ENCODE data around the gene MMP15. TPM values are rescaled to one million over a fixed set of nuclear protein-coding genes. Genes with fewer than 3 reads are reported as not detected.
"Not testable (repeated sequence)": the region's sequence is repeated elsewhere in the genome, so short reads cannot be mapped to it uniquely, and the experiment has no call there.

The MMP15 gene
- total RNA-seq, 1 donor from 2014 or later, result 5.2 TPM

DNA sequence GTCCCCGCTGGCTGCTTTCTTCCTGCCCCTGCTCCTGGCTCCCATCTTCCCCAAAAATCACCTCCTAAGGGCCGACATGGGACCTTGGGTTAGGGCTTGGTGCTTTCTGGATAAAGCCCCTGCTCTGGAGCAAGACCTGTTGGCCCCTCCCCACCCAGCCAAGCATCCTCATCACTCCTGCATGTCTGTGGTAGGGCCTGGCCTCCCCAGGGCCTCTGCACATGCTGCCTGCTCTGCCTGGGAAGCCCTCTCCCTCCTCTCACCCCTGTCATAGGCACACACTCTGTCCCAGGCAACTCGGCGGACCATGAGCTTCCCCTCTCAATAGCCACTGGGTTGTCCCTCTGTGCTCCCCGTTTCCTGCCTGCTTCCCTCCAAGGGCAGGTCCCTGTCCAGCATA is 68.5 kb downstream of the MMP15 start:
- Mint-ChIP-seq H3K36me3 (ENCODE audit: unreplicated experiment) (no peaks in the 10 kb centered on the region), H3K27ac (ENCODE audit: unreplicated experiment) (no peak overlapping the region), H3K4me3 (ENCODE audit: unreplicated experiment) (no peak overlapping the region), H3K9me3 (ENCODE audit: unreplicated experiment) (no peaks in the 10 kb centered on the region), H3K27me3 (ENCODE audit: unreplicated experiment) (peaks cover 18% of the 10 kb centered on the region), H3K4me1 (ENCODE audit: unreplicated experiment) (peaks cover 9% of the 10 kb centered on the region)
- TF ChIP-seq, protein P1, sequence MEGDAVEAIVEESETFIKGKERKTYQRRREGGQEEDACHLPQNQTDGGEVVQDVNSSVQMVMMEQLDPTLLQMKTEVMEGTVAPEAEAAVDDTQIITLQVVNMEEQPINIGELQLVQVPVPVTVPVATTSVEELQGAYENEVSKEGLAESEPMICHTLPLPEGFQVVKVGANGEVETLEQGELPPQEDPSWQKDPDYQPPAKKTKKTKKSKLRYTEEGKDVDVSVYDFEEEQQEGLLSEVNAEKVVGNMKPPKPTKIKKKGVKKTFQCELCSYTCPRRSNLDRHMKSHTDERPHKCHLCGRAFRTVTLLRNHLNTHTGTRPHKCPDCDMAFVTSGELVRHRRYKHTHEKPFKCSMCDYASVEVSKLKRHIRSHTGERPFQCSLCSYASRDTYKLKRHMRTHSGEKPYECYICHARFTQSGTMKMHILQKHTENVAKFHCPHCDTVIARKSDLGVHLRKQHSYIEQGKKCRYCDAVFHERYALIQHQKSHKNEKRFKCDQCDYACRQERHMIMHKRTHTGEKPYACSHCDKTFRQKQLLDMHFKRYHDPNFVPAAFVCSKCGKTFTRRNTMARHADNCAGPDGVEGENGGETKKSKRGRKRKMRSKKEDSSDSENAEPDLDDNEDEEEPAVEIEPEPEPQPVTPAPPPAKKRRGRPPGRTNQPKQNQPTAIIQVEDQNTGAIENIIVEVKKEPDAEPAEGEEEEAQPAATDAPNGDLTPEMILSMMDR (IDR thresholded peaks at IDR 0.05), result no peak
- no peak for DNase-seq (ENCODE audit: extremely low spot score, unreplicated experiment)

DNA sequence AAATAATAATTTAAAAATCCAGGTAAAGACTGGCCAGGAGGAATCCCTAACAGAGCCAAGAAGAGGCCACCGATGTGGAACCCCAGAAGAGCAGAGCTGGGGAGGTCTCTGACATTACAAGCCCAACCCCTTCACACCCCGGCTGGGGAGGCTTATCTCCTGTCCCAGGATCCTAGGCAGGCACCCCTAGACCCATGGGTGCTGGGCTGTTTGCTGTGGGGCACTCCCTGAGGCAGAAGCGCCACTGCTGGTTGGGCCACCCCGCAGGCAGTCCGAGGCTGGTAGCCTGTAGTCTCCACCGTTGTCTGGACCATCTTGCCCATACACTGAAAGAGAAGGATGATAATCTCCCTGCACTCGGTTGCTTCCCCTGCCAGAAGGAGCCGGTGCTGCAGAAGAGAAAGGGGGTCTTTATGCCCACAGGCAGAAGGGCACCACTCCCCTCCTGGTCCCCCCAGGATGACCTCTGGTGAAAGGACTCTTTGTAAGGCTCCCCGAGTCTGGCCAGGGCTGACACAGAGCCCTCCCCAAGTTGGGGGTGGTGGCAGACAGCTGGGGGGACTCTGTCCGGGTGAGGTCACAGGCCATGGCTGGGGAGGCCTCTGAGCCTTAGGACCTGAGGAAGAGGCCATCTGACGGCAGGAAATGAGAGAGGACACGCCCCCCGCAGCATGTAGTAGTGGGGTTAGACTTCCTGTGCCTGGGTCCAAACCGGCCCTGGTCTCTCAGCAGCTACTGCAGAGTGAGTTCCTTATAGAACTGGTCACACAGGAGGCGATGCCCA is 69.4 kb downstream of the MMP15 start:
- Mint-ChIP-seq H3K36me3 (ENCODE audit: unreplicated experiment) (no peaks in the 10 kb centered on the region), H3K4me3 (ENCODE audit: unreplicated experiment) (no peak overlapping the region), H3K4me1 (ENCODE audit: unreplicated experiment) (peaks cover 9% of the 10 kb centered on the region), H3K27ac (ENCODE audit: unreplicated experiment) (no peak overlapping the region), H3K9me3 (ENCODE audit: unreplicated experiment) (no peaks in the 10 kb centered on the region), H3K27me3 (ENCODE audit: unreplicated experiment) (peaks cover 18% of the 10 kb centered on the region)
- TF ChIP-seq, protein P1 (IDR thresholded peaks at IDR 0.05), result no peak
- no peak for DNase-seq (ENCODE audit: extremely low spot score, unreplicated experiment)

DNA sequence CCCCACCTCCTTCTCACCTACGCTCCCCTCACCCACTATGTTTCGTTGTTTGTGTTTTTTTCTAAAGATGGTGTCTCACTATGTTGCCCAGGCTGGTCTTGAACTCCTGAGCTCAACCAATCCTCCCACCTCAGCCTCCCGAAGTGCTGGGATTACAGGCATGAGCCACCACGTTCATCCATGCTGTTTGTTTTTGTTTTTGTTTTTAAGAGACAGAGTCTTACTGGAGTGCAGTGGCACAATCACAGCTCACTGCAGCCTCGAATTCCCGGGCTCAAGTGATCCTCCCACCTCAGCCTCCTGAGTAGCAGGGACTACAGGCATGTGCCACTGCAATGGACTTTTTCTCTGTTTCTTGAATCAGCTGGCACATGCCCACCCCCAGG is 70.0 kb downstream of the MMP15 start:
- H3K27ac Mint-ChIP-seq (ENCODE audit: unreplicated experiment); H3K36me3 Mint-ChIP-seq (ENCODE audit: unreplicated experiment); H3K4me3 Mint-ChIP-seq (ENCODE audit: unreplicated experiment); DNase-seq (ENCODE audit: extremely low spot score, unreplicated experiment); H3K4me1 Mint-ChIP-seq (ENCODE audit: unreplicated experiment); H3K9me3 Mint-ChIP-seq (ENCODE audit: unreplicated experiment): not testable (repeated sequence)
- peaks cover 18% of the 10 kb centered on the region for H3K27me3 Mint-ChIP-seq (ENCODE audit: unreplicated experiment)

DNA sequence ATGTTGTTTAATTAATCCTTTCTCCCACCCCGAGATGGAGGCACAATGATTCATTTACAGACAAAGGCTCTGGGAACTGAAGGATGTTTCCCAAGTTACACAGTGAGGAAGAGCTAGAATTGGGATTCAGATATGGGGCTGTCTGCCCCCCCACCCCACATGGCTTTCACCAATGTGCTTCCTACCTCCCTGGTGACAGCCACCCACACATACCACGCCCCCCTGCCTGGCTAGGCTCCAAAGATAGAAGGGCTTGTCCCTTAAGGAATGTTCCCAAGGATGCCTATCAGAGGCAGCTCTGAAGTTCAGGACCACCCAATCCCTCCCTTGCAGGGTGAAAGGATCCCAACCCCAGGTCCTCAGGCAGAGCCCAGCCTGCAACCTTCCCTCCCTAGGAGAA is 70.7 kb downstream of the MMP15 start:
- Mint-ChIP-seq H3K9me3 (ENCODE audit: unreplicated experiment) (no peaks in the 10 kb centered on the region), H3K4me3 (ENCODE audit: unreplicated experiment) (no peak overlapping the region), H3K27ac (ENCODE audit: unreplicated experiment) (no peak overlapping the region), H3K27me3 (ENCODE audit: unreplicated experiment) (peaks cover 18% of the 10 kb centered on the region), H3K4me1 (ENCODE audit: unreplicated experiment) (peaks cover 9% of the 10 kb centered on the region), H3K36me3 (ENCODE audit: unreplicated experiment) (no peaks in the 10 kb centered on the region)
- TF ChIP-seq, protein P1 (IDR thresholded peaks at IDR 0.05), result no peak
- DNase-seq (ENCODE audit: extremely low spot score, unreplicated experiment), result no peak

Other genes with a start within 250 kb of the MMP15 start
- 191 and 196 TPM in 2 replicates for gene KIFC3, start 223.3 kb upstream of the MMP15 start, total RNA-seq
- gene CNGB1, start 54.6 kb upstream of the MMP15 start, total RNA-seq, result not detected in 2 replicates
- 11.9 and 14.9 TPM in 2 replicates for gene ZNF319, start 25.1 kb upstream of the MMP15 start, total RNA-seq
- gene USB1, start 24.3 kb upstream of the MMP15 start, total RNA-seq, result 43.4 and 45.5 TPM in 2 replicates
- gene CFAP20, start 103.6 kb downstream of the MMP15 start, total RNA-seq, result 28.7 TPM in 2 replicates
- 77.9 and 79.3 TPM in 2 replicates for gene CSNK2A2, start 172.4 kb downstream of the MMP15 start, total RNA-seq

Data from osteocyte (in vitro differentiated cells).